Mucosa of descending colon (tissue), 3 donors: ENCODE data around the gene IGSF22. TPM values are rescaled to one million over a fixed set of nuclear protein-coding genes. Genes with fewer than 3 reads are reported as not detected.
"Not testable (repeated sequence)": the region's sequence is repeated elsewhere in the genome, so short reads cannot be mapped to it uniquely, and the experiment has no call there.

ENCODE experiments used
- ATAC-seq: fragments of 200-7000 bp; cut with Tn5 transposase; one replicate; pipeline ENCODE4 v1.9.1; 2020; ENCODE audit warnings: mild to moderate bottlenecking, moderate library complexity
- DNase-seq, 3 donors: peaks; one replicate each; pipeline ENCODE4 v3.0.0-alpha.2; 2020
- H3K36me3 ChIP-seq: fragments of 200-600 bp; one replicate; pipeline ENCODE4 v1.8.0; 2021; ENCODE audit warnings: low read depth, mild to moderate bottlenecking
- H3K4me1 ChIP-seq: fragments of 200-600 bp; one replicate; pipeline ENCODE4 v1.8.0; 2021; ENCODE audit warnings: low read depth, mild to moderate bottlenecking
- H3K4me3 ChIP-seq: fragments of 200-600 bp; one replicate; pipeline ENCODE4 v1.8.0; 2021; ENCODE audit warnings: mild to moderate bottlenecking
- H3K9me3 ChIP-seq: fragments of 200-600 bp; one replicate; pipeline ENCODE4 v1.8.0; 2021; ENCODE audit warnings: mild to moderate bottlenecking
- intact Hi-C, 2 donors: fragments of 100-400 bp; cut with DNase I in 1 of 2; cut with micrococcal nuclease in 1 of 2; formaldehyde crosslinking; loops; one replicate each; pipeline versions ENCODE4 v1.11.0 to v1.11.1; 2022; cut with DNase I, micrococcal nuclease
- total RNA-seq, 3 donors: library from RNA; stranded (reverse); fragmentation: NEBNext Ultra II Directional in 2 of 3; extraction: Animal tissue kit (Norgen Biotek cat#: 25700) in 2 of 3; gene quantifications; one replicate each; pipeline versions ENCODE4 v1.2.1 to v1.2.4, GENCODE V29; 2021 to 2023
- TF ChIP-seq, protein P1 (sequence below): fragments of 200-600 bp; IDR thresholded peaks from one replicate; pipeline ENCODE4 v1.8.0; 2022; ENCODE audit warnings: antibody characterized with exemption, mild to moderate bottlenecking
- donor health status: DM: no; HTN: no; CAD: no; lungs with moderate emphysema.
- donor health status: DM: no; HTN: no; CAD: no.
- donor health status: DM: no; HTN: yes; CAD: no.

The IGSF22 gene
- total RNA-seq, 3 donors from 2014 or later = 1.1 to 1.5 (median 1.5) TPM

DNA sequence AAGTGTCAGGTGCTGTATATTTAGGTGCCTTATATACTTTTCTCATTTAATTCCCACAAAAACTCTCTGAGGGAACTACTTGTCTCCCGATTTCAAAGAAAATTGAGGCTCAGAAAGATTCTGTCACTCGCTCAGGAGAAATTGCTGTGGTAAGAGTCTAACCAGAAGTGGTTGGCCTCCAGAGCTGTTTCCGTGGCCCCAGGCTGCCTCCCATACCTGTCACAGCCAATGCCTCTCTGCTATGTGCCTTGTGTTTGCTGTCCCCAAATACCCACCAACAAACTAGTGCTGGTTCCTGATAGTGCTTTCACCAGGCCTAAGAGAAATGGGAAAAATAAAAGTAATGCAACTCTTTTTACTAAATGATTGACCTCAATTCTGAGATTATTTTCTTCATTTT lies 48.4 kb downstream of the IGSF22 start:
- TF ChIP-seq, protein P1, sequence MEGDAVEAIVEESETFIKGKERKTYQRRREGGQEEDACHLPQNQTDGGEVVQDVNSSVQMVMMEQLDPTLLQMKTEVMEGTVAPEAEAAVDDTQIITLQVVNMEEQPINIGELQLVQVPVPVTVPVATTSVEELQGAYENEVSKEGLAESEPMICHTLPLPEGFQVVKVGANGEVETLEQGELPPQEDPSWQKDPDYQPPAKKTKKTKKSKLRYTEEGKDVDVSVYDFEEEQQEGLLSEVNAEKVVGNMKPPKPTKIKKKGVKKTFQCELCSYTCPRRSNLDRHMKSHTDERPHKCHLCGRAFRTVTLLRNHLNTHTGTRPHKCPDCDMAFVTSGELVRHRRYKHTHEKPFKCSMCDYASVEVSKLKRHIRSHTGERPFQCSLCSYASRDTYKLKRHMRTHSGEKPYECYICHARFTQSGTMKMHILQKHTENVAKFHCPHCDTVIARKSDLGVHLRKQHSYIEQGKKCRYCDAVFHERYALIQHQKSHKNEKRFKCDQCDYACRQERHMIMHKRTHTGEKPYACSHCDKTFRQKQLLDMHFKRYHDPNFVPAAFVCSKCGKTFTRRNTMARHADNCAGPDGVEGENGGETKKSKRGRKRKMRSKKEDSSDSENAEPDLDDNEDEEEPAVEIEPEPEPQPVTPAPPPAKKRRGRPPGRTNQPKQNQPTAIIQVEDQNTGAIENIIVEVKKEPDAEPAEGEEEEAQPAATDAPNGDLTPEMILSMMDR = no peak
- intact Hi-C loops = no loop called here
- Histone ChIP-seq H3K36me3 (no peaks in the 10 kb centered on the region), H3K4me3 (no peak overlapping the region), H3K4me1 (no peaks in the 10 kb centered on the region), H3K9me3 (no peaks in the 10 kb centered on the region)
- no peak for DNase-seq
- ATAC-seq = no peak

DNA sequence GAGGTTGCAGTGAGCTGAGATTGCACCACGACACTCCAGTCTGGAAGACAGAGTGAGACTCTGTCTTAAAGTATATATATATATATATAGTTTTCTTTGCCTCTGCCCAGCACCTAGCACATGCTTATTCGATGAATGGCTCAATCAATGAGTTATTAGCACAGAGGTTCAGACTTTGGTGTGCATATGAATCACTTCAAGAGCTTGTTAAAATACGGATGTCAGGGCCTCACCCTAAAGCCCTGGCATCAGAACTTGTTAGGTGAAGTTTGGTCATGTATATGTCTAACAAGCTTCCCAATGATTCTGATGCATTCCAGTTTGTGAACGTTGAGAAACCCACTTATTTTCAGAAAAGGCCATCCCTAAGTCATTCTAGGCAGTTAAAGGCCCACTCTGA lies 49.2 kb downstream of the IGSF22 start:
- H3K36me3 ChIP-seq = no peaks in the 10 kb centered on the region
- no peak for ATAC-seq
- no peaks in the 10 kb centered on the region for H3K4me1 ChIP-seq
- no peak for DNase-seq
- intact Hi-C loops = no loop called here
- no peaks in the 10 kb centered on the region for H3K9me3 ChIP-seq
- no peak overlapping the region for H3K4me3 ChIP-seq
- TF ChIP-seq, protein P1 = no peak

DNA sequence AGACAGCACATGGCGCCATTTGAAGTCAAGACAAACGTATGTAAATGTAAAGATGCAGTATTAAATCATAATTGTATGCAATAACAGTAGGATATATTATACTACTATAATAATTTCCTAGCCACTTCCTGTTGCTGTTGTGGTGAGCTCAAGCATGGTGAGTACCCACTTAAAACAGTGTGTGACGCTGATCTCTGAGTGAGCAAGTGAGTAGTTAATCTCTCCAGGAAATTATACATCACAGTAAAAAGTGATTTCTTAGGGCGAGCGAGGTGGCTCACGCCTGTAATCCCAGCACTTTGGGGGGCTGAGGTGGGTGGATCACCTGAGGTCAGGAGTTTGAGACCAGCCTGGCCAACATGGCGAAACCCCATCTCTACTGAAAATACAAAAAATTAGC lies 53.8 kb downstream of the IGSF22 start:
- peak in 1 of 3 donors; percentile 20 for DNase-seq

DNA sequence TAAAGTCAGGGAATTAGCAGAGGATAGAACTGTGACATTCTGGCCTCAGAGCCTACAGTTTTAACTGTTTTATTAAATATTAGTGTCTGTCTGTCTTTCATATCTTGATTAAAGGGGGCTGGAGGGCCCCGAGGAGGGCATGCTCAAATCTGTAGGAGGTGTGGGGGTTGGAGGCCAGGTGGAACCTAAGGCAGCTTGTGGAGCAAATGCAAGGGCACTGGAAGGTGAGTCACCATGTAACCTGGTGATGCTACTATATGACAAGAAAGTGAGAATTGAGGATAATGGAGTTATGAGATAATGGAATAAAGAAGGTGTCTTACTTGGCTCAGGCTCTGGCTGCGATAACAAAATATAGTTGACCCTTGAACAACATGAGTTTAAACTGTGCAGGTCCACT lies 54.7 kb downstream of the IGSF22 start:
- ATAC-seq (no peak), DNase-seq (no peak)
- no peak overlapping the region for H3K4me3 ChIP-seq
- H3K36me3 ChIP-seq = no peaks in the 10 kb centered on the region
- TF ChIP-seq, protein P1 = no peak
- H3K4me1 ChIP-seq = no peaks in the 10 kb centered on the region
- no peaks in the 10 kb centered on the region for H3K9me3 ChIP-seq
- intact Hi-C loops = no loop called here

More for the DNA sequence above, 53.8 kb downstream of the IGSF22 start:
- ATAC-seq = peak; percentile 73
- intact Hi-C loops, H3K4me3 ChIP-seq, H3K36me3 ChIP-seq, H3K9me3 ChIP-seq, H3K4me1 ChIP-seq: not testable (repeated sequence)

DNA sequence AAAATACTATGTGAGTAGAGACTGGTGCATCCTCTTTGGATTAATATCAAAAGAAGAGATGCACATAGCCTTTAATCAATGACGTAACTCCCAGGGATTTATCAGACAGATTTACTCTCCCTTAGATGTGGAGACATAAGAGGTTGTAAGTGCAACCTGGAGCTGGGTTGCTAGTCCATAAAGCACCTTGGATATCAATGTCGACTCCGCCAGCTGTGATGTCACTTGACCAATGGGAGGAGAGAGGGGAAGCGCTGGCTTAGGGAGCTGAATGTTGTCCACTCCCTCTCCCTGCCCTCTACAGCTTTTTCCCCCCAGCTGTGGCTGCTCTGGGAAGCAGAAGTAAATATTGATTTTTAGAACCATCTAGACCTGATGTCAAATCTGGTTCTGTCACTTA lies 56.3 kb downstream of the IGSF22 start:
- intact Hi-C loops = no loop called here

DNA sequence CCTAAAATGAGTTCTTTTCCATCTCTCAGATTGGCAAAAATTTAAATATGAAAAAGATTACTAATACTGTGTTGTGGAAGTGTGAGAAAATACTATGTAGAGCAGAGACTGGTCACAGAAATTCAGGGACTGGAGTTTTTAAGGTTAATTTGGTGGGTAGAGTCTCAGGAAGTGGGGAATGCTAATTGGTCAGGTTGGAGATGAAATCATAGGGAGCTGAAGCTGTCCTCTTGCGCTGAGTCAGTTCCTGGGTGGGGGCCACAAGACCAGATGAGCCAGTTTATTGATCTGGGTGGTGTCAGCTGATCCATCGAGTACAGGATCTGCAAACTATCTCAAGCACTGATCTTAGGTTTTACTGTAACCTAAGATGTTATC lies 56.8 kb downstream of the IGSF22 start:
- intact Hi-C loops = no loop called here
- ATAC-seq (no peak), DNase-seq (no peak)
- TF ChIP-seq, protein P1 = no peak
- H3K36me3 ChIP-seq = no peaks in the 10 kb centered on the region
- no peak overlapping the region for H3K4me3 ChIP-seq
- H3K9me3 ChIP-seq = no peaks in the 10 kb centered on the region
- no peaks in the 10 kb centered on the region for H3K4me1 ChIP-seq

More for the DNA sequence above, 56.3 kb downstream of the IGSF22 start:
- no peak overlapping the region for H3K4me3 ChIP-seq
- no peak for DNase-seq
- no peaks in the 10 kb centered on the region for H3K9me3 ChIP-seq
- H3K36me3 ChIP-seq = no peaks in the 10 kb centered on the region
- TF ChIP-seq, protein P1 = no peak
- no peaks in the 10 kb centered on the region for H3K4me1 ChIP-seq
- ATAC-seq = no peak
